Measurements from ENCODE around the gene KRT17.
"Not testable (repeated sequence)": the region's sequence is repeated elsewhere in the genome, so short reads cannot be mapped to it uniquely, and the experiment has no call there.

KRT17 gene

DNA sequence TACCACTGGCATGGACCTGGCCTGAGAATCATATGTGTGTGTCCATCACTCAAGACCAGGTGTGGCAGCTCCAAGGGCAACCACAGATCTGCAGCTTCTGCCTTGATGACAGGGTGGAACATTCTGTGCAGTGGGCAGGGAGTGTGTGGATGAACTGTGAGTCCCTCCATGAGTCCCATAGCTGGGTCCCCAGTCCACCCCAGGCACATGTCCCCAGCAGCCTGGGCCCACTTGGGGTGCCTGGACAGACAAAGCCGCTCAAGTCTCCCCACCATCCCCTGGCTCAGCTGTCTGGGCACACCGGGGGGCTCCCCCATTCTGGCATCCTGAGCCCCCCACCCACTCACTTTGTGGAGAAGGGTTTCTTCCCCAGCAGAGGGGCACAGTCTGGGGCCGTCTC, 7.2 kb downstream of the KRT17 start:
- in situ Hi-C loops (cut with MboI; ENCODE audit: low sequenced_read_pairs, unreplicated experiment), result no loop called here
- no peak for DNase-seq (ENCODE audit: low spot score)
- TF ChIP-seq, protein P1, sequence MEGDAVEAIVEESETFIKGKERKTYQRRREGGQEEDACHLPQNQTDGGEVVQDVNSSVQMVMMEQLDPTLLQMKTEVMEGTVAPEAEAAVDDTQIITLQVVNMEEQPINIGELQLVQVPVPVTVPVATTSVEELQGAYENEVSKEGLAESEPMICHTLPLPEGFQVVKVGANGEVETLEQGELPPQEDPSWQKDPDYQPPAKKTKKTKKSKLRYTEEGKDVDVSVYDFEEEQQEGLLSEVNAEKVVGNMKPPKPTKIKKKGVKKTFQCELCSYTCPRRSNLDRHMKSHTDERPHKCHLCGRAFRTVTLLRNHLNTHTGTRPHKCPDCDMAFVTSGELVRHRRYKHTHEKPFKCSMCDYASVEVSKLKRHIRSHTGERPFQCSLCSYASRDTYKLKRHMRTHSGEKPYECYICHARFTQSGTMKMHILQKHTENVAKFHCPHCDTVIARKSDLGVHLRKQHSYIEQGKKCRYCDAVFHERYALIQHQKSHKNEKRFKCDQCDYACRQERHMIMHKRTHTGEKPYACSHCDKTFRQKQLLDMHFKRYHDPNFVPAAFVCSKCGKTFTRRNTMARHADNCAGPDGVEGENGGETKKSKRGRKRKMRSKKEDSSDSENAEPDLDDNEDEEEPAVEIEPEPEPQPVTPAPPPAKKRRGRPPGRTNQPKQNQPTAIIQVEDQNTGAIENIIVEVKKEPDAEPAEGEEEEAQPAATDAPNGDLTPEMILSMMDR (IDR thresholded peaks at IDR 0.05; ENCODE audit: borderline replicate concordance, control extremely low read depth, extremely low read depth, insufficient read depth, missing control alignments), result no peak

DNA sequence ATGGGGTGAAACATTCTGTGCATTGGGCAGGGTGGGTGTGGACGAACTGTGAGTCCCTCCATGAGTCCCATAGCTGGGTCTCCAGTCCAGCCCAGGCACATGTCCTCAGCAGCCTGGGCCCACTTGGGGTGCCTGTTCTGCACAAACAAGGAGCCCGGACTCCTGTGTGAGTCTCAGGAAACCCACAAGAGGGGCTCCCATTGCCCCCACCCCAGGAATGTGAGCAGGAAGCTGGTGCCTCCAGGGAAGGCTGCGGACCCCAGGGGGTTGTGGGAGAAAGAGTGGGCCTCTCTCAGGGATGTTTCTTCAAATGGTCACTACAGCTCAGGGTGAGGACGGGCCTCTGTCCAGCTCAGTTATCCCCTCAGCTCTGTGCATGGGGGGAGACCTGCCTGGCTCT, 7.9 kb downstream of the KRT17 start:
- in situ Hi-C loops (cut with MboI; ENCODE audit: low sequenced_read_pairs, unreplicated experiment); DNase-seq (ENCODE audit: low spot score): not testable (repeated sequence)

DNA sequence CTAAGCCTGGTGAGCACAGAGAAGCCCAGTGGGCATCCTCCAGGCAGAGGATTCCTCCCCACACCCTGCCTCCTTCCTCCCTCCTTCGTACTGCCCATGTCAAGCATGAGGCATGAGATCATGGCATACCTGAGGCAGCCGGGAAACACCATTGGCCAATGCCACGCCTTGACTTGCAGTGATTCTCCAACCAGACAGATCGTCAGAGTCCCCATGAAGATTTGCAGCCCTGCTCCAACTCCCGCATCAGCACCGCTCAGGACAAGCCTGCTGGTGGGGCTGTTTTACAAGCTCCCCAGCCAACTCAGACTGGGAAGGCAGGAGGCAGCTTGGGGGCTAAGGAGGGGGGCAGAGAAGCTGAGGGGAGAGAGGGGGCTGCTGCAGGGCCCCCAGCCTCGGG, 8.9 kb downstream of the KRT17 start:
- in situ Hi-C loops (cut with MboI; ENCODE audit: low sequenced_read_pairs, unreplicated experiment), result no loop called here
- no peak for DNase-seq (ENCODE audit: low spot score)
- TF ChIP-seq, protein P1 (IDR thresholded peaks at IDR 0.05; ENCODE audit: borderline replicate concordance, control extremely low read depth, extremely low read depth, insufficient read depth, missing control alignments), result no peak

GRCh38 chr17:41614767-41615166, 9.6 kb downstream of the KRT17 start:
- DNase-seq (ENCODE audit: low spot score); in situ Hi-C loops (cut with MboI; ENCODE audit: low sequenced_read_pairs, unreplicated experiment): not testable (repeated sequence)

DNA sequence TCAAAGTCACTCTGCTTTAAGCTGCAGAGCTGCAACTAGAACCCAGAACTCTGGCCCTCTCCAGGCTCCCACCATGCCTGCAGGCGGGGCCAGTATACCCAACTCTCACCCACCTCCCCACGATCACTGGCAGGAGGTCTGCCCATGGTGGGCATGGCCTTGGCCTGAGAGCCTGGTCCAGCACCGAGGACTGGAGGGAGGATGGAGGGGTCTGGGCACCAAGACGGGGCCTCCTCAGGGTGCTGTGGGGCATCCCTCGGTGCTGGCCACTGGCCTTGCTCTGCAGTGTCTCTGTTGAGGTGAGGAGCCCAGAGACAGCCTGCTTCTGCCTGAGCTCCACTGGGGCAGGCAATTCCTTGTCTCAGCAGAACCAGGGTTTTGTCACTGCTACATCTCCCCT, 10.3 kb downstream of the KRT17 start:
- TF ChIP-seq, protein P1 (IDR thresholded peaks at IDR 0.05; ENCODE audit: borderline replicate concordance, control extremely low read depth, extremely low read depth, insufficient read depth, missing control alignments), result no peak
- in situ Hi-C loops (cut with MboI; ENCODE audit: low sequenced_read_pairs, unreplicated experiment), result no loop called here
- no peak for DNase-seq (ENCODE audit: low spot score)

DNA sequence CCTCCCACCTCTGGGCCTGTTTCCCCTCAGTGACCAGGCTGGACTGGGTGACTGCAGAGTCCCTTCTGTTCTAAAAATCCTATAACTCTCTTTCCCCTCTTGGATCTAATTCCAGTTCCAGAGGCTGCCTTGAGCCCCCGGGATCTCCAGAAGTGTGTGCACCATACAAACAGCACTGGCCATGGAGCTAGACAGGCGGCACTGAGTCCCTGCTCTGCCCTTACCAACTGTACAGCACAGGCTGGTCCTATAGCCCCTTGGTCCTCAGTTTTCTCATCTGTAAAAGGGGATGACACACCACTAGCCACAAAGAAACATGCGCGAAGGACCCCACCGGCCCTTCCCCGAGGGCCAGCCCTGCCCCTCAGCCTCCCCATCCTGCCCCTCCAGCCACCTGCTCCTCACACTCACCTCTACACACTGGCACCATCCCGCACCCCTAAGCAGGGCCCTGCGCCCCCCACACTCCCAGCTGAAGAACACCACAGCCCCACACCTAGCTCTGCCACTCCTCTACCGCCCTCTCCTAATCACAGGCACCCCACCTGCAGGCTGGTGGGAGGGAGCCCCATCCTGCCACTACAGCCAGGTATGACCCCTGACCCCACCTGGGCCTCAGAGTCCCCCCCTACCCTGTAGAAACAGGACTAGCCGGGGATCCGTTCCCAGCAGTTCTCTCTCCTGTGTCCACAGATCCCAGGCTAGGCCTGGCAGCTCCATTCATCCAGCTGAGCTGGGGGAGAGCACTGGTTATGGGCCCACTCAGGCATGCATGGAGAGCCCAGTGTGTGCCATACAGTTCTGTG, 10.9 kb downstream of the KRT17 start:
- TF ChIP-seq, protein P1 (IDR thresholded peaks at IDR 0.05; ENCODE audit: borderline replicate concordance, control extremely low read depth, extremely low read depth, insufficient read depth, missing control alignments), result no peak
- DNase-seq (ENCODE audit: low spot score), result no peak
- in situ Hi-C loops (cut with MboI; ENCODE audit: low sequenced_read_pairs, unreplicated experiment), result no loop called here

- DNase-seq (ENCODE audit: low spot score); in situ Hi-C loops (cut with MboI; ENCODE audit: low sequenced_read_pairs, unreplicated experiment): not testable (repeated sequence)
Measured at GRCh38 chr17:41612376-41613160, 11.8 kb downstream of the KRT17 start, which contains the start of gene KRT16. Gene KRT16, minus strand, starts transcription at chr17:41612767. Its CDS starts 79 bp downstream, at chr17:41612688.

- no peak for DNase-seq (ENCODE audit: low spot score)
- in situ Hi-C loops (cut with MboI; ENCODE audit: low sequenced_read_pairs, unreplicated experiment), result no loop called here
- TF ChIP-seq, protein P1 (IDR thresholded peaks at IDR 0.05; ENCODE audit: borderline replicate concordance, control extremely low read depth, extremely low read depth, insufficient read depth, missing control alignments), result no peak
Measured at GRCh38 chr17:41610965-41611640, 13.3 kb downstream of the KRT17 start.

DNA sequence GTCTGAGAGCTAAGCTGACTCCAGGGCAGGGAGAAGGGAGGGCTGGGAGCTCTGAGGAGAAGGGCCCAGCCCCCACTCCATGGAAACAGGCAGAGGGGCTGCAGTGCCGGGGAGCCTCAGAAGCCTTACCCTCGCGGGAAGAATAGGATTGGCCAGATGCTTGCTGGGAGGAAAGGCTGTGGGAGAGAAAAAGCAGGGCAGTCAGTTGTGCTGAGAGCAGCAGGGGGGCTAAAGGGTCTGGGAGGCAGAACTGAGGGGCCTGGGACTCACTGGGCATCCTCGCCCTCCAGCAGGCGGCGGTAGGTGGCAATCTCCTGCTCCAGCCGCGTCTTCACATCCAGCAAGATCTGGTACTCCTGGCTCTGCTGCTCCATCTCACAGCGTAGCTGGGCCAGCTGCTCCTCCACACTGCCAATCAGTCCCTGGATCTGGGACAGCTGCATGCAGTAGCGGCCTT, 14.3 kb downstream of the KRT17 start:
- in situ Hi-C loops (cut with MboI; ENCODE audit: low sequenced_read_pairs, unreplicated experiment), result not testable (repeated sequence)

GRCh38 chr17:41606930-41607329, 17.4 kb downstream of the KRT17 start:
- in situ Hi-C loops (cut with MboI; ENCODE audit: low sequenced_read_pairs, unreplicated experiment); DNase-seq (ENCODE audit: low spot score): not testable (repeated sequence)

More for the DNA sequence above, 14.3 kb downstream of the KRT17 start:
- not testable (repeated sequence) for DNase-seq (ENCODE audit: low spot score)

Measured in GM13976 (cell line).